Activated B cell treated with CpG ODN at 0.5 μM for 24 hours (primary cell): ENCODE results near the gene TMEFF2. TPM values are rescaled to one million over a fixed set of nuclear protein-coding genes. Genes with fewer than 3 reads are reported as not detected.

Source experiments
- ATAC-seq: fragments of 200-7000 bp; cut with Tn5 transposase; one replicate; pipeline ENCODE4 v1.10.0; 2021; ENCODE audit warnings: low read depth, mild to moderate bottlenecking, moderate library complexity
- CTCF ChIA-PET: fragments of 350-600 bp; sonication (Branson Sonifier 250); formaldehyde crosslinking; loops from one replicate; lab custom pipeline; 2021; ENCODE audit warnings: antibody characterized with exemption; lab: Charles Lee
- POLR2A ChIA-PET: fragments of 350-600 bp; sonication (Branson Sonifier 250); formaldehyde crosslinking; loops from one replicate; lab custom pipeline; 2021; ENCODE audit warnings: antibody characterized with exemption; lab: Charles Lee
- DNase-seq: peaks from one replicate; pipeline ENCODE4 v3.0.0; 2022
- H3K27ac Mint-ChIP-seq: one replicate; pipeline ENCODE4 v1.8.0; 2020; ENCODE audit warnings: mixed read lengths
- H3K27me3 Mint-ChIP-seq: one replicate; pipeline ENCODE4 v1.8.0; 2021; ENCODE audit warnings: mixed read lengths
- H3K36me3 Mint-ChIP-seq: one replicate; pipeline ENCODE4 v1.8.0; 2021; ENCODE audit warnings: low read depth, mixed read lengths
- H3K4me1 Mint-ChIP-seq: one replicate; pipeline ENCODE4 v1.8.0; 2021; ENCODE audit warnings: mixed read lengths
- H3K4me3 Mint-ChIP-seq: one replicate; pipeline ENCODE4 v1.8.0; 2020; ENCODE audit warnings: mild to moderate bottlenecking, mixed read lengths
- H3K9me3 Mint-ChIP-seq: one replicate; pipeline ENCODE4 v1.8.0; 2020; ENCODE audit warnings: mixed read lengths
- intact Hi-C: fragments of 100-400 bp; cut with micrococcal nuclease; formaldehyde crosslinking; loops from one replicate; pipeline ENCODE4 v1.15.1; 2024
- total RNA-seq: library from RNA; stranded (reverse); gene quantifications from 2 replicates; pipeline ENCODE4 v1.2.3, GENCODE V29; 2022
- TF ChIP-seq, protein P1 (sequence below): fragments of 200-600 bp; IDR thresholded peaks from one replicate; pipeline ENCODE4 v1.8.0; 2022; ENCODE audit warnings: antibody characterized with exemption, mild to moderate bottlenecking

Gene TMEFF2
- total RNA-seq, 1 donor from 2014 or later = not detected

DNA sequence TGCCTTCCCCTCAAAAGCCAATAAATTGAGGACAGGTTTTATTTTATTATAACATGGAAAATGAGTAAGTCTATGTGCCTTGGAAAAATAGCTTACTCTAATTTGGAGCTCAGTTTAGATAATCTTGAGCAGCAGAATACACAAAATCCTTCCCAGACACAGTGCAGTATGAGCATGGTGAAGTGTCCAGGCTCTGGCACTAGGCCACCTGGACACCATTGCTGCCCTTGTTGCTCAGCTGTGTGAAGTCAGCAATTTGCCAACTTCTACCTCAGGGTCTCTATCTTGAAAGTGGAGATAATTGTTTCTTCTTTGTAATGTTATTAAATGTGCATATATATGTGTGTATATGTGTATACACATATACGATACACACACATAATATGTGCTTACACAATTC lies 242.9 kb downstream of the TMEFF2 start:
- Mint-ChIP-seq H3K27ac (no peak overlapping the region), H3K9me3 (no peaks in the 10 kb centered on the region), H3K36me3 (no peaks in the 10 kb centered on the region), H3K4me1 (no peaks in the 10 kb centered on the region), H3K4me3 (no peak overlapping the region), H3K27me3 (no peaks in the 10 kb centered on the region)
- CTCF ChIA-PET = no interaction called here
- POLR2A ChIA-PET = no interaction called here
- DNase-seq = no peak
- intact Hi-C loops = no loop called here
- TF ChIP-seq, protein P1, sequence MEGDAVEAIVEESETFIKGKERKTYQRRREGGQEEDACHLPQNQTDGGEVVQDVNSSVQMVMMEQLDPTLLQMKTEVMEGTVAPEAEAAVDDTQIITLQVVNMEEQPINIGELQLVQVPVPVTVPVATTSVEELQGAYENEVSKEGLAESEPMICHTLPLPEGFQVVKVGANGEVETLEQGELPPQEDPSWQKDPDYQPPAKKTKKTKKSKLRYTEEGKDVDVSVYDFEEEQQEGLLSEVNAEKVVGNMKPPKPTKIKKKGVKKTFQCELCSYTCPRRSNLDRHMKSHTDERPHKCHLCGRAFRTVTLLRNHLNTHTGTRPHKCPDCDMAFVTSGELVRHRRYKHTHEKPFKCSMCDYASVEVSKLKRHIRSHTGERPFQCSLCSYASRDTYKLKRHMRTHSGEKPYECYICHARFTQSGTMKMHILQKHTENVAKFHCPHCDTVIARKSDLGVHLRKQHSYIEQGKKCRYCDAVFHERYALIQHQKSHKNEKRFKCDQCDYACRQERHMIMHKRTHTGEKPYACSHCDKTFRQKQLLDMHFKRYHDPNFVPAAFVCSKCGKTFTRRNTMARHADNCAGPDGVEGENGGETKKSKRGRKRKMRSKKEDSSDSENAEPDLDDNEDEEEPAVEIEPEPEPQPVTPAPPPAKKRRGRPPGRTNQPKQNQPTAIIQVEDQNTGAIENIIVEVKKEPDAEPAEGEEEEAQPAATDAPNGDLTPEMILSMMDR = no peak
- no peak for ATAC-seq

DNA sequence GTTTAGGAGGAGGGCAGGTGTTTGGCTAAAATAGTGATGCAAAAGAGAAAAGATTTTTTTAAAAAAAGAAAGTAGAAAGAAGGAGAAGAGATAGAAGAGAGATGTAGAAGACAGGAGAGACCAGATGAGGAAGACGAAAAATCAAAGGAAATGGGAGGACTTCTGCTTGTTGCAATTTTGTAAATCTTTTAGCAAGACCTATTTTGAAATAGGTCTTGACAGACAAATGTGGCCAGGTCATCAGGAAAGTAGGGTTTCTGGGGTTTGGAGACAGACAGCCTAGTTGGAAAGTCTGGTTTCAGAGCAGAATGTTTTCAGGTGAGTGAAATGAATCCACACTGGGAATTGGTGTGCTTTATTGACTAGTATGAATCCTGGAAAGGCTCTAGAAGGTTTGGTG lies 243.4 kb downstream of the TMEFF2 start:
- CTCF ChIA-PET = no interaction called here
- TF ChIP-seq, protein P1 = no peak
- intact Hi-C loops = no loop called here
- no peaks in the 10 kb centered on the region for H3K36me3 Mint-ChIP-seq
- no peak overlapping the region for H3K4me3 Mint-ChIP-seq
- H3K27ac Mint-ChIP-seq = no peak overlapping the region
- ATAC-seq (no peak), DNase-seq (no peak)
- no peaks in the 10 kb centered on the region for H3K4me1 Mint-ChIP-seq
- H3K9me3 Mint-ChIP-seq = no peaks in the 10 kb centered on the region
- H3K27me3 Mint-ChIP-seq = no peaks in the 10 kb centered on the region
- POLR2A ChIA-PET = no interaction called here

DNA sequence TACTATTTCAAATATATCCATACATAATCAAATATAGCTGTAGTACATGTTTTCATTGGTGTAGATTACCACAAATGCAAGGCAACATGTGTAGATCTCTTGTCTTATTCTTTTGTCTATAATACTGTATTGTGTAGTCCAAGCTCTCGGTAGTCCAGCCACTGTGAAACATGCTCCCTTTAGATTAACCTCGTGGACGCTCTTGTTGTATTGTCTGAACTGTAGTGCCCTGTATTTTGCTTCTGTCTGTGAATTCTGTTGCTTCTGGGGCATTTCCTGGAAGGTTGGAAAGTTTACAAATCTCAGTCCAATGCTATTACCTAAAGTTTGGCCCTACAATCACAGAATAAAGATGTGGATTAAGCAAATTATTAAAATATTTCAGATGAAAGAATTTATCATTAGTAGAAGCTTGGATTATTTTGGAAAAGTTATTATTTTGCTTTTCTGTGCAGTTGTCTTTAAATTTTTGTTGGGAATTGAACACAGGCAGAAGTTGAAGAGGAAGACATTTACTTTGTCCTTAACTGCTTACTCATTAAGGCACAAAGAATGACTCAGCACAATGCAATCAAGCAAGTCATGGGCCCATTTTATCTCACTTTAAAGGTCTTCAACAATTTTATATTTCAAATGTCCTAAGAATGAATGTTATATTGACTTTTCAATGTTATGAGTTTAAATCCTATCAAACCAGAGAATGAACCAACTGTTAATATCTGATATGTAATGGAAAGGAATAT lies 244.4 kb downstream of the TMEFF2 start:
- DNase-seq (no peak), ATAC-seq (no peak)
- Mint-ChIP-seq H3K27me3 (no peaks in the 10 kb centered on the region), H3K9me3 (no peaks in the 10 kb centered on the region), H3K4me1 (no peaks in the 10 kb centered on the region), H3K27ac (no peak overlapping the region), H3K36me3 (no peaks in the 10 kb centered on the region), H3K4me3 (no peak overlapping the region)
- ChIA-PET CTCF (no interaction called here), POLR2A (no interaction called here)
- TF ChIP-seq, protein P1 = no peak
- intact Hi-C loops = no loop called here

DNA sequence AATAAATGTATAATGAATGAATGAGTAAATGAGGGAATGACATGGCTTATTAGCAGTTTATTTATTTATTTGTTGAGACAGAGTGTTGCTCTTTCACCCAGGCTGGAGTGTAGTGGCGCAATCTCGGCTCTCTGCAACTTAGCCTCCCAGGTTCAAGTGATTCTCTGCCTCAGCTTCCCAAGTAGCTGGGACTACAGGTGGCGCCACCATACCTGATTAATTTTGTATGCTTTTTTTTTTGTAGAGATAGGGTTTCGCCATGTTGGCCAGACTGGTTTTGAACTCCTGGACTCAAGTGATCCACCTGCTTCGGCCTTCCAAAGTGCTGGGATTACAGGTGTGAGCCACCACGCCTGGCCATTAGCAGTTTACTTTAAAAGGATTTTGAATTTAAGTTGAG lies 247.5 kb downstream of the TMEFF2 start:
- Mint-ChIP-seq H3K4me3 (no peak overlapping the region), H3K9me3 (no peaks in the 10 kb centered on the region), H3K27me3 (no peaks in the 10 kb centered on the region), H3K27ac (no peak overlapping the region), H3K4me1 (no peaks in the 10 kb centered on the region), H3K36me3 (no peaks in the 10 kb centered on the region)
- intact Hi-C loops = no loop called here
- no peak for ATAC-seq
- TF ChIP-seq, protein P1 = no peak
- CTCF ChIA-PET = no interaction called here
- POLR2A ChIA-PET = no interaction called here
- DNase-seq = no peak

DNA sequence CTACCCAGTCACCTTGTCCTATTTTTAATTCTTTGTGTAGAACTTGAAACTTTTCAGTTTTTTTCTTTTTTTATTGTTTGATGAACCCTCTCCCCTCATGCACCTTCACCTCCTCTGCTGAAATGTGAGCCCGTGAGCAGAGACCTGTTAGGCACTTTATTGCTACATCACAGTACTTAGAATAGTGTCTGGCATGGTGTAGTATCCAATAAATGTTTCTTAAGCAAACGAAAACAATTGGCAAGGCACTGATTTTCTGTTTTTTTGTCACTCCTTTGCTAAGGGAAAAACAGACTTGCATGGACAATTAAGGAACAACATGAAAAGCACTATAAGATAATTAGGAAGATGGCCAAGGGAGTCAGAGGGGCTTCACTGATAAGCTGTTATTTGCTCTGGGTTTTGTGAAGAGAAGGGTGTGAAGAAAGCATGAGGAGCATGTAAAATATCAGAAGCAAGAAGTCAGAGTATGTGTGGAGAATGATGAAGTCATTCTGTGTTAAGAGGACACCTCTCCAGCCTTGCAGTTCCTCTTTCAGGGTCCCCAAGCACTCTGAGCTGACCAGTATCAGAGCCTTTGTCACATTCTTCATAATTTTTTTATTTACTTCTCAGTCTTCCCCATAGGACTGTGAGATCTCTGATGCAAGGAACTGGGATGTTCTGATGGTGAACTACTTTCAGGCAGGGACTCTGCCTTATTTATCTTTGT lies 248.1 kb downstream of the TMEFF2 start:
- Mint-ChIP-seq H3K27ac (no peak overlapping the region), H3K27me3 (no peaks in the 10 kb centered on the region), H3K4me3 (no peak overlapping the region), H3K9me3 (no peaks in the 10 kb centered on the region), H3K4me1 (no peaks in the 10 kb centered on the region), H3K36me3 (no peaks in the 10 kb centered on the region)
- DNase-seq = no peak
- CTCF ChIA-PET = no interaction called here
- POLR2A ChIA-PET = no interaction called here
- no peak for ATAC-seq
- intact Hi-C loops = no loop called here
- TF ChIP-seq, protein P1 = no peak
